Choroid plexus epithelial cell (primary cell): ENCODE results near the gene SPX.

Experiments
- DNase-seq: peaks from one replicate; pipeline ENCODE4 v3.0.0-alpha.2; 2010; ENCODE audit warnings: low read depth
- H3K4me3 ChIP-seq: 2 replicates; pipeline ENCODE4 v1.5.1; 2011; ENCODE audit warnings: low read depth, mild to moderate bottlenecking, control low read depth, low read length, moderate library complexity
- CTCF ChIP-seq: conservative IDR thresholded peaks from 2 replicates; pipeline ENCODE4 v1.5.1; 2011; ENCODE audit warnings: low read depth, mild to moderate bottlenecking, control low read depth, inconsistent platforms, low read length, moderate library complexity

SPX gene

DNA sequence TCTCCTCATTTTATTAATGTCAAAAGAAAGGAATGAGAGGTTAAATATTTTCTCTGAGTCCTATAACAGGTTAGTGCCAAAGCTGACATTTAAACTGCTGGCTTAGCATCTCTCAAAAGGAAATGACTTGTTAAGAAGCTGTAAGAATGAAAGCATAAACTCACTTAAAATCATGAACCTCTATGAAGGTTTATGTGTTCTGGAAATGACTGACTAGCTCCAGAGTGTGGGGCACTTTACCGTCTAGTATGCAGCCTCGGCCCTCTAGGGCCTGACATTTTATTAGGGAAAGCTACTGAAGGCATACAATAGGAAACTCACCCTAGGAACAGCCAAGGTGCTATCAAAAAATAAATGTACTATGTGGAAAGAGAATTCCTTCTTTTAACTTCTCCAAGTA is 35.1 kb downstream of the SPX start:
- TF ChIP-seq CTCF, result no peak
- no peak overlapping the region for H3K4me3 ChIP-seq
- peak; percentile 41 for DNase-seq

DNA sequence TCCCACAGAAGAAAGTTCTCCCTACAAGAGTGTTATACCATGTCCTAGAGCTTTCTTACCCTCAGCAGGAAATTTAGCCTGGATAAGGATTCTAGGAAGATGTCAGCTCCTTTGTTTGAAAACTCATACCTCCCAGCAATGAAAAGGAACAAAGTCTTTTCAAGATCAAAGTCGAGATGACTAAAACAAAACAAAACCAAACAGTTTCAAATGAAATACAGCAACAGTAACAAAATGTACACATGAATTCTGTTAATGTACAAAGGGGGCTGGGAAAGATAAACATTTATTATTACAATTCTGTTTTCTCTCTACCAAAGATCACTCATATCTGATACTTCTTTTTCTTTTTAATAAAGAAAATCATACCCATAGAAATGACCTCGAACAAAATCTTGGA is 36.8 kb downstream of the SPX start:
- TF ChIP-seq CTCF, result no peak
- no peak for DNase-seq
- H3K4me3 ChIP-seq, result no peak overlapping the region

GRCh38 chr12:21566223-21566906 is 40.3 kb downstream of the SPX start:
- no peak for TF ChIP-seq CTCF
- no peak overlapping the region for H3K4me3 ChIP-seq
- DNase-seq, result peak; percentile 78

DNA sequence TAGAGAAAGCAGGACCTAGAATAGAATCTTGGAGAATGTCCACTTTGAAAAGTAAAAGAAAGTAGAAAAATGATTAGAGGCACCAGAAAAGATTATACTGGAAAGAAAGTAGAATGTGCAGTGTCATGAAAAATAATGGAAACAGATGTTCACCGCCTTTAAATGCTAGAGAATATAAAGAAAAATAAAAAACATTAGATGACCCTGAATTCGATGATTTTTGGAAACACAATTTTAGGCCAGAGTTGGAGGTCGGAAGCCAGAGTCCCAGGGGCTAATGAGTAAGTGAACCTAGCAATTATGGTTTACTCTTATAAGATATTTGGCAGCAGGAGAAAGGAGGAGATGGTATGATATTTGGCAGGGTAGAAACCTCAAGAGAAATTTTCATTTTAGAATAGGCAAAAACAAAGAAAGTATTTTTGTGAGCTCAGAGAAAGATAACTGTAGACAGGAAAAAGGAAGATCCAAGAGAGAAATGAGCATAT is 40.9 kb downstream of the SPX start:
- H3K4me3 ChIP-seq, result no peak overlapping the region
- no peak for TF ChIP-seq CTCF
- DNase-seq, result no peak

- no peak for DNase-seq
- no peak for TF ChIP-seq CTCF
- H3K4me3 ChIP-seq, result no peak overlapping the region
Observed at GRCh38 chr12:21568115-21568514, 42.0 kb downstream of the SPX start.

GRCh38 chr12:21571046-21571445 is 45.0 kb downstream of the SPX start:
- no peak for TF ChIP-seq CTCF
- no peak overlapping the region for H3K4me3 ChIP-seq
- no peak for DNase-seq

- no peak for TF ChIP-seq CTCF
- H3K4me3 ChIP-seq, result no peak overlapping the region
- no peak for DNase-seq
Observed at GRCh38 chr12:21573733-21574358, 47.8 kb downstream of the SPX start.
